NT2/D1 (cell line): ENCODE results near the gene SULT2A1.

Experiments used
- DNase-seq: peaks from one replicate; pipeline ENCODE4 v3.0.0-alpha.2; 2011; ENCODE audit warnings: low read depth, low spot score
- H3K27me3 ChIP-seq: 2 replicates; pipeline ENCODE4 v1.6.0; 2011; ENCODE audit warnings: mild to moderate bottlenecking; ENCODE audit not compliant: insufficient read length, insufficient read depth
- H3K36me3 ChIP-seq: 2 replicates; pipeline ENCODE4 v1.6.1; 2011; ENCODE audit warnings: mild to moderate bottlenecking, low read length, mixed read lengths; ENCODE audit not compliant: insufficient read depth, insufficient read length
- H3K4me1 ChIP-seq: 2 replicates; pipeline ENCODE4 v1.5.1; 2011; ENCODE audit not compliant: insufficient read depth, insufficient read length
- H3K4me3 ChIP-seq: 2 replicates; pipeline ENCODE4 v1.5.1; 2011; ENCODE audit warnings: low read depth; ENCODE audit not compliant: insufficient read length
- H3K9ac ChIP-seq: 2 replicates; pipeline ENCODE4 v1.6.0; 2011; ENCODE audit warnings: low read depth; ENCODE audit not compliant: insufficient read length
- H3K9me3 ChIP-seq: 2 replicates; pipeline ENCODE4 v1.5.1; 2011; ENCODE audit warnings: mild to moderate bottlenecking, low read length; ENCODE audit not compliant: insufficient read depth
- SUZ12 ChIP-seq: IDR thresholded peaks from 2 replicates; pipeline ENCODE4 v1.6.1; 2011; ENCODE audit not compliant: insufficient read length, insufficient read depth; ENCODE audit errors: extremely low read depth
- YY1 ChIP-seq: IDR thresholded peaks from 2 replicates; pipeline ENCODE4 v1.6.1; 2011; ENCODE audit not compliant: insufficient read length, insufficient read depth
- ZNF274 ChIP-seq: IDR thresholded peaks from 2 replicates; pipeline ENCODE4 v1.6.1; 2011; ENCODE audit warnings: mild to moderate bottlenecking, low read depth, low read length

SULT2A1 gene

GRCh38 chr19:47896773-47897172, 10.7 kb upstream of the SULT2A1 start:
- H3K36me3 ChIP-seq, result no peaks in the 10 kb centered on the region
- no peak overlapping the region for H3K4me3 ChIP-seq
- DNase-seq, result no peak
- TF ChIP-seq YY1 (no peak), ZNF274 (no peak), SUZ12 (no peak)
- H3K27me3 ChIP-seq, result no peaks in the 10 kb centered on the region
- no peaks in the 10 kb centered on the region for H3K4me1 ChIP-seq
- no peak overlapping the region for H3K9ac ChIP-seq
- H3K9me3 ChIP-seq, result peaks cover 6% of the 10 kb centered on the region; the same call in 1 of the 2 replicates

- no peaks in the 10 kb centered on the region for H3K36me3 ChIP-seq
- H3K27me3 ChIP-seq, result no peaks in the 10 kb centered on the region
- DNase-seq, result no peak
- no peaks in the 10 kb centered on the region for H3K4me1 ChIP-seq
- H3K9ac ChIP-seq, result no peak overlapping the region
- no peak overlapping the region for H3K4me3 ChIP-seq
- no peak for TF ChIP-seq YY1
- TF ChIP-seq SUZ12, result no peak
- no peak for TF ChIP-seq ZNF274
- H3K9me3 ChIP-seq, result peaks cover 6% of the 10 kb centered on the region; the same call in 1 of the 2 replicates
These were observed 9.9 kb upstream of the SULT2A1 start for GRCh38 chr19:47896019-47896418.

GRCh38 chr19:47895165-47895782, 9.2 kb upstream of the SULT2A1 start:
- Histone ChIP-seq H3K9me3 (peaks cover 6% of the 10 kb centered on the region; the same call in 1 of the 2 replicates), H3K4me3 (no peak overlapping the region), H3K4me1 (no peaks in the 10 kb centered on the region), H3K36me3 (no peaks in the 10 kb centered on the region), H3K9ac (no peak overlapping the region), H3K27me3 (no peaks in the 10 kb centered on the region)
- DNase-seq, result no peak
- no peak for TF ChIP-seq SUZ12
- no peak for TF ChIP-seq YY1
- no peak for TF ChIP-seq ZNF274

- DNase-seq, result no peak
- no peak overlapping the region for H3K4me3 ChIP-seq
- no peaks in the 10 kb centered on the region for H3K4me1 ChIP-seq
- TF ChIP-seq ZNF274, result no peak
- no peak for TF ChIP-seq YY1
- no peak for TF ChIP-seq SUZ12
- no peak overlapping the region for H3K9ac ChIP-seq
- peaks cover 6% of the 10 kb centered on the region; the same call in 1 of the 2 replicates for H3K9me3 ChIP-seq
- H3K27me3 ChIP-seq, result no peaks in the 10 kb centered on the region
- H3K36me3 ChIP-seq, result no peaks in the 10 kb centered on the region
These were observed 6.0 kb upstream of the SULT2A1 start for GRCh38 chr19:47891923-47892666.

GRCh38 chr19:47891622-47891922, 5.5 kb upstream of the SULT2A1 start:
- Histone ChIP-seq H3K36me3 (no peaks in the 10 kb centered on the region), H3K4me3 (no peak overlapping the region), H3K4me1 (no peaks in the 10 kb centered on the region), H3K9me3 (peaks cover 6% of the 10 kb centered on the region; the same call in 1 of the 2 replicates), H3K27me3 (no peaks in the 10 kb centered on the region), H3K9ac (no peak overlapping the region)
- TF ChIP-seq SUZ12 (no peak), YY1 (no peak), ZNF274 (no peak)
- no peak for DNase-seq

- Histone ChIP-seq H3K4me1 (no peaks in the 10 kb centered on the region), H3K9me3 (peaks cover 6% of the 10 kb centered on the region; the same call in 1 of the 2 replicates), H3K9ac (no peak overlapping the region), H3K36me3 (no peaks in the 10 kb centered on the region), H3K4me3 (no peak overlapping the region), H3K27me3 (no peaks in the 10 kb centered on the region)
- TF ChIP-seq ZNF274 (no peak), SUZ12 (no peak), YY1 (no peak)
- no peak for DNase-seq
These were observed 4.9 kb upstream of the SULT2A1 start for GRCh38 chr19:47890865-47891621.

GRCh38 chr19:47885067-47885463, 1.1 kb downstream of the SULT2A1 start:
- no peak for DNase-seq
- Histone ChIP-seq H3K9ac (no peak overlapping the region), H3K27me3 (no peaks in the 10 kb centered on the region), H3K4me1 (no peaks in the 10 kb centered on the region), H3K36me3 (no peaks in the 10 kb centered on the region), H3K9me3 (no peaks in the 10 kb centered on the region), H3K4me3 (no peak overlapping the region)
- TF ChIP-seq YY1, result no peak
- no peak for TF ChIP-seq SUZ12
- TF ChIP-seq ZNF274, result no peak
